Measurements from ENCODE around the gene C7orf57.
"Not testable (repeated sequence)": the region's sequence is repeated elsewhere in the genome, so short reads cannot be mapped to it uniquely, and the experiment has no call there.

C7orf57 gene

GRCh38 chr7:48035301-48035966, at the start of gene C7orf57:
C7orf57 (plus strand) TSS chr7:48035543; CDS start chr7:48036309, 766 bp downstream.
- no peaks in the 10 kb centered on the region for H3K36me3 ChIP-seq (ENCODE audit: insufficient read depth, low read depth, low read length)
- no peak within 1 kb of the TSS for H3K27ac ChIP-seq (ENCODE audit: low read length)
- peak within 1 kb of the TSS; percentile 81 for H3K4me3 ChIP-seq (ENCODE audit: low read length)
- no peaks in the 10 kb centered on the region for H3K9me3 ChIP-seq (ENCODE audit: insufficient read depth, low read depth, low read length)
- peaks cover 25% of the 10 kb centered on the region for H3K4me1 ChIP-seq (ENCODE audit: insufficient read depth, low read length)
- H3K9ac ChIP-seq (ENCODE audit: low read depth, low read length): no peak within 1 kb of the TSS
- H3K27me3 ChIP-seq (ENCODE audit: insufficient read depth, low read length): peaks cover 54% of the 10 kb centered on the region

- Histone ChIP-seq H3K36me3 (ENCODE audit: insufficient read depth, low read depth, low read length) (no peaks in the 10 kb centered on the region), H3K27ac (ENCODE audit: low read length) (no peak overlapping the region), H3K27me3 (ENCODE audit: insufficient read depth, low read length) (no peaks in the 10 kb centered on the region), H3K4me1 (ENCODE audit: insufficient read depth, low read length) (peaks cover 8% of the 10 kb centered on the region; the same call in 1 of the 2 replicates), H3K9ac (ENCODE audit: low read depth, low read length) (no peak overlapping the region), H3K4me3 (ENCODE audit: low read length) (no peak overlapping the region), H3K9me3 (ENCODE audit: insufficient read depth, low read depth, low read length) (no peaks in the 10 kb centered on the region)
Measured at GRCh38 chr7:47988496-47989386, 46.6 kb upstream of the C7orf57 start.

- not testable (repeated sequence) for H3K4me3 ChIP-seq (ENCODE audit: low read length); H3K36me3 ChIP-seq (ENCODE audit: insufficient read depth, low read depth, low read length); H3K4me1 ChIP-seq (ENCODE audit: insufficient read depth, low read length); H3K27ac ChIP-seq (ENCODE audit: low read length); H3K9ac ChIP-seq (ENCODE audit: low read depth, low read length); H3K27me3 ChIP-seq (ENCODE audit: insufficient read depth, low read length); H3K9me3 ChIP-seq (ENCODE audit: insufficient read depth, low read depth, low read length)
Measured at GRCh38 chr7:47989607-47990400, 45.5 kb upstream of the C7orf57 start.

- Histone ChIP-seq H3K9me3 (ENCODE audit: insufficient read depth, low read depth, low read length) (no peaks in the 10 kb centered on the region), H3K27me3 (ENCODE audit: insufficient read depth, low read length) (no peaks in the 10 kb centered on the region), H3K36me3 (ENCODE audit: insufficient read depth, low read depth, low read length) (no peaks in the 10 kb centered on the region), H3K27ac (ENCODE audit: low read length) (no peak overlapping the region), H3K9ac (ENCODE audit: low read depth, low read length) (no peak overlapping the region), H3K4me1 (ENCODE audit: insufficient read depth, low read length) (peaks cover 8% of the 10 kb centered on the region; the same call in 1 of the 2 replicates), H3K4me3 (ENCODE audit: low read length) (no peak overlapping the region)
Measured at GRCh38 chr7:47990592-47990991, 44.8 kb upstream of the C7orf57 start.

- peaks cover 8% of the 10 kb centered on the region; the same call in 1 of the 2 replicates for H3K4me1 ChIP-seq (ENCODE audit: insufficient read depth, low read length)
- no peaks in the 10 kb centered on the region for H3K9me3 ChIP-seq (ENCODE audit: insufficient read depth, low read depth, low read length)
- H3K27me3 ChIP-seq (ENCODE audit: insufficient read depth, low read length): no peaks in the 10 kb centered on the region
- H3K9ac ChIP-seq (ENCODE audit: low read depth, low read length): no peak overlapping the region
- H3K36me3 ChIP-seq (ENCODE audit: insufficient read depth, low read depth, low read length): no peaks in the 10 kb centered on the region
- peak overlapping the region; percentile 52; the same call in 1 of the 2 replicates for H3K4me3 ChIP-seq (ENCODE audit: low read length)
- H3K27ac ChIP-seq (ENCODE audit: low read length): no peak overlapping the region
Measured at GRCh38 chr7:47991270-47991669, 44.1 kb upstream of the C7orf57 start.

- peaks cover 8% of the 10 kb centered on the region; the same call in 1 of the 2 replicates for H3K4me1 ChIP-seq (ENCODE audit: insufficient read depth, low read length)
- peak overlapping the region; percentile 29; the same call in 1 of the 2 replicates for H3K9ac ChIP-seq (ENCODE audit: low read depth, low read length)
- H3K4me3 ChIP-seq (ENCODE audit: low read length): peak overlapping the region; percentile 52; the same call in 1 of the 2 replicates
- H3K27me3 ChIP-seq (ENCODE audit: insufficient read depth, low read length): no peaks in the 10 kb centered on the region
- H3K27ac ChIP-seq (ENCODE audit: low read length): no peak overlapping the region
- no peaks in the 10 kb centered on the region for H3K9me3 ChIP-seq (ENCODE audit: insufficient read depth, low read depth, low read length)
- no peaks in the 10 kb centered on the region for H3K36me3 ChIP-seq (ENCODE audit: insufficient read depth, low read depth, low read length)
Measured at GRCh38 chr7:47991741-47992311, 43.5 kb upstream of the C7orf57 start.

- H3K9ac ChIP-seq (ENCODE audit: low read depth, low read length): peak overlapping the region; percentile 29; the same call in 1 of the 2 replicates
- H3K4me3 ChIP-seq (ENCODE audit: low read length): peak overlapping the region; percentile 52; the same call in 1 of the 2 replicates
- H3K4me1 ChIP-seq (ENCODE audit: insufficient read depth, low read length): peaks cover 8% of the 10 kb centered on the region; the same call in 1 of the 2 replicates
- no peak overlapping the region for H3K27ac ChIP-seq (ENCODE audit: low read length)
- no peaks in the 10 kb centered on the region for H3K9me3 ChIP-seq (ENCODE audit: insufficient read depth, low read depth, low read length)
- no peaks in the 10 kb centered on the region for H3K36me3 ChIP-seq (ENCODE audit: insufficient read depth, low read depth, low read length)
- H3K27me3 ChIP-seq (ENCODE audit: insufficient read depth, low read length): no peaks in the 10 kb centered on the region
Measured at GRCh38 chr7:47992446-47992845, 42.9 kb upstream of the C7orf57 start.

- no peaks in the 10 kb centered on the region for H3K36me3 ChIP-seq (ENCODE audit: insufficient read depth, low read depth, low read length)
- no peak overlapping the region for H3K4me3 ChIP-seq (ENCODE audit: low read length)
- no peaks in the 10 kb centered on the region for H3K9me3 ChIP-seq (ENCODE audit: insufficient read depth, low read depth, low read length)
- no peaks in the 10 kb centered on the region for H3K27me3 ChIP-seq (ENCODE audit: insufficient read depth, low read length)
- no peaks in the 10 kb centered on the region for H3K4me1 ChIP-seq (ENCODE audit: insufficient read depth, low read length)
- H3K27ac ChIP-seq (ENCODE audit: low read length): no peak overlapping the region
- H3K9ac ChIP-seq (ENCODE audit: low read depth, low read length): no peak overlapping the region
Measured at GRCh38 chr7:47999413-47999812, 35.9 kb upstream of the C7orf57 start.

- H3K9me3 ChIP-seq (ENCODE audit: insufficient read depth, low read depth, low read length); H3K27me3 ChIP-seq (ENCODE audit: insufficient read depth, low read length); H3K36me3 ChIP-seq (ENCODE audit: insufficient read depth, low read depth, low read length); H3K4me1 ChIP-seq (ENCODE audit: insufficient read depth, low read length); H3K9ac ChIP-seq (ENCODE audit: low read depth, low read length); H3K27ac ChIP-seq (ENCODE audit: low read length); H3K4me3 ChIP-seq (ENCODE audit: low read length): not testable (repeated sequence)
Measured at GRCh38 chr7:48000164-48000563, 35.2 kb upstream of the C7orf57 start.

- H3K27ac ChIP-seq (ENCODE audit: low read length): no peak overlapping the region
- H3K36me3 ChIP-seq (ENCODE audit: insufficient read depth, low read depth, low read length): no peaks in the 10 kb centered on the region
- H3K9me3 ChIP-seq (ENCODE audit: insufficient read depth, low read depth, low read length): no peaks in the 10 kb centered on the region
- H3K4me3 ChIP-seq (ENCODE audit: low read length): no peak overlapping the region
- no peaks in the 10 kb centered on the region for H3K4me1 ChIP-seq (ENCODE audit: insufficient read depth, low read length)
- no peaks in the 10 kb centered on the region for H3K27me3 ChIP-seq (ENCODE audit: insufficient read depth, low read length)
- H3K9ac ChIP-seq (ENCODE audit: low read depth, low read length): no peak overlapping the region
Measured at GRCh38 chr7:48004032-48004431, 31.3 kb upstream of the C7orf57 start.

GRCh38 chr7:48004638-48005037, 30.7 kb upstream of the C7orf57 start:
- no peak overlapping the region for H3K9ac ChIP-seq (ENCODE audit: low read depth, low read length)
- no peak overlapping the region for H3K27ac ChIP-seq (ENCODE audit: low read length)
- no peaks in the 10 kb centered on the region for H3K4me1 ChIP-seq (ENCODE audit: insufficient read depth, low read length)
- H3K36me3 ChIP-seq (ENCODE audit: insufficient read depth, low read depth, low read length): no peaks in the 10 kb centered on the region
- no peak overlapping the region for H3K4me3 ChIP-seq (ENCODE audit: low read length)
- no peaks in the 10 kb centered on the region for H3K27me3 ChIP-seq (ENCODE audit: insufficient read depth, low read length)
- no peaks in the 10 kb centered on the region for H3K9me3 ChIP-seq (ENCODE audit: insufficient read depth, low read depth, low read length)

Measured in iPS-20b (cell line).